ENCODE data around the gene PKP2.

The PKP2 gene

GRCh38 chr12:32777159-32777558, 119.4 kb downstream of the PKP2 start:
- H3K9me3 ChIP-seq (ENCODE audit: low read length), result no peaks in the 10 kb centered on the region
- no peaks in the 10 kb centered on the region for H3K27me3 ChIP-seq (ENCODE audit: insufficient read depth, low read length)
- H3K36me3 ChIP-seq (ENCODE audit: insufficient read depth, low read length), result no peaks in the 10 kb centered on the region
- H3K4me3 ChIP-seq (ENCODE audit: low read length), result no peak overlapping the region
- no peak overlapping the region for H2AFZ ChIP-seq (ENCODE audit: low read depth, low read length)
- no peaks in the 10 kb centered on the region for H3K4me1 ChIP-seq (ENCODE audit: insufficient read depth, low read length)

GRCh38 chr12:32776258-32776657, 120.3 kb downstream of the PKP2 start:
- H3K4me1 ChIP-seq (ENCODE audit: insufficient read depth, low read length), result no peaks in the 10 kb centered on the region
- H3K9me3 ChIP-seq (ENCODE audit: low read length), result no peaks in the 10 kb centered on the region
- no peak overlapping the region for H3K4me3 ChIP-seq (ENCODE audit: low read length)
- no peaks in the 10 kb centered on the region for H3K36me3 ChIP-seq (ENCODE audit: insufficient read depth, low read length)
- H2AFZ ChIP-seq (ENCODE audit: low read depth, low read length), result no peak overlapping the region
- H3K27me3 ChIP-seq (ENCODE audit: insufficient read depth, low read length), result no peaks in the 10 kb centered on the region

DNA sequence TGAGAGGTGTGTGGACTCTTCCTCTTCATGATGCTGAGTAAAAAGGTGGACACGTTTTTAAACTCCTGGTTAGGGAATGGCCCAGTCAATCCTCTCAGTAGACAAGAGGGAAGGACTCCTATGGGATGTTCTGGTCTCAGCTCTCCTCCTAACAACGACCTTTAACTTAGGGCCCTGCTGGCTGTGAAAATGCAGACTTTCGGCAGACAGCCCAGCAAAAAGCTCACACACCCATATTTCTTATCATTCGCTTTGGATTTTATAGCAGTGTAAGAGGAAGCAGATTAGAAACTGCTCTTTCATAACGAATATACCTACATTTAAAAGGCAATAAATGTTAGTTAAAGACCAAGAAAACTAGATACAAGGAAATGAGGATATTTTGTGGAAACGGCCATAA, 122.9 kb downstream of the PKP2 start:
- no peaks in the 10 kb centered on the region for H3K27me3 ChIP-seq (ENCODE audit: insufficient read depth, low read length)
- H3K4me3 ChIP-seq (ENCODE audit: low read length), result no peak overlapping the region
- H2AFZ ChIP-seq (ENCODE audit: low read depth, low read length), result no peak overlapping the region

GRCh38 chr12:32770141-32770540, 126.4 kb downstream of the PKP2 start:
- Histone ChIP-seq H2AFZ (ENCODE audit: low read depth, low read length) (no peak overlapping the region), H3K4me3 (ENCODE audit: low read length) (no peak overlapping the region), H3K36me3 (ENCODE audit: insufficient read depth, low read length) (no peaks in the 10 kb centered on the region), H3K9me3 (ENCODE audit: low read length) (no peaks in the 10 kb centered on the region), H3K27me3 (ENCODE audit: insufficient read depth, low read length) (no peaks in the 10 kb centered on the region), H3K4me1 (ENCODE audit: insufficient read depth, low read length) (no peaks in the 10 kb centered on the region)

More for the DNA sequence above, 122.9 kb downstream of the PKP2 start:
- Histone ChIP-seq H3K4me1 (ENCODE audit: insufficient read depth, low read length) (no peaks in the 10 kb centered on the region), H3K36me3 (ENCODE audit: insufficient read depth, low read length) (no peaks in the 10 kb centered on the region), H3K9me3 (ENCODE audit: low read length) (no peaks in the 10 kb centered on the region)

DNA sequence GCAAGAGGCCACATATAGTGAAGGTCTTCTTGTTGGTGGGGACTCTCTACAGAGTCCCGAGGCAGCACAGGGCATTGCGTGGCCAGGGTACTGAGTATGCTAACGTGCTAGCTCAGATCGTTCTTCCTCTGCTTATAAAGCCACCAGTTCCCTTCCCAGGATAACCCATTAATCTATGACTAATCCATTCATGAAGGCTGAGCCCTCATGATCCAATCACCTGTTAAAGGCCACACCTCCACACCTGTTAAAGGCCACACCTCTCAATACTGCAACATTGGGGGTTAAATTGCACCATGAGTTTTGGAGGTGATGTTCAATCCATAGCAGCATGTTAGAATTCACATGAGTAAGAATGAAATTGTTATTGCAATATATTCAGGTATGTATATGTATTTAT, 128.1 kb downstream of the PKP2 start:
- Histone ChIP-seq H3K4me1 (ENCODE audit: insufficient read depth, low read length) (no peaks in the 10 kb centered on the region), H3K4me3 (ENCODE audit: low read length) (no peak overlapping the region), H2AFZ (ENCODE audit: low read depth, low read length) (no peak overlapping the region), H3K9me3 (ENCODE audit: low read length) (no peaks in the 10 kb centered on the region), H3K27me3 (ENCODE audit: insufficient read depth, low read length) (no peaks in the 10 kb centered on the region), H3K36me3 (ENCODE audit: insufficient read depth, low read length) (no peaks in the 10 kb centered on the region)

DNA sequence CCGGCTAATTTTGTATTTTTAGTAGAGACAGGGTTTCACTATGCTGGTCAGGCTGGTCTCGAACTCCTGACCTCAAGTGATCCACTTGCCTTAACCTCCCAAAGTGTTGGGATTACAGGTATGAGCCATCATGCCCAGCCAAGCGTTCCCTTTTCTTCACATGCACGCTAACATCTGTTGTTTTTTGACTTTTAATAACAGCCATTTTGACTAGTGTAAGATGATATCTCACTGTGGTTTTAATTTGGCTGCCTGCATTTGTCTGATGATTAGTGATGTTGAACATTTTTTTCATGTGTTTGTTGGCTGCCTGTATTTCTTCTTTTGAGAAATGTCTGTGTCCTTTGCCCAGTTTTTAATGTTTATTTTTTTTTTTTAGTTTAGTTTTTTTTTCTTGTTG, 130.7 kb downstream of the PKP2 start:
- Histone ChIP-seq H3K36me3 (ENCODE audit: insufficient read depth, low read length) (no peaks in the 10 kb centered on the region), H3K4me1 (ENCODE audit: insufficient read depth, low read length) (no peaks in the 10 kb centered on the region), H2AFZ (ENCODE audit: low read depth, low read length) (no peak overlapping the region), H3K9me3 (ENCODE audit: low read length) (no peaks in the 10 kb centered on the region), H3K4me3 (ENCODE audit: low read length) (no peak overlapping the region), H3K27me3 (ENCODE audit: insufficient read depth, low read length) (peaks cover 9% of the 10 kb centered on the region)

GRCh38 chr12:32761716-32762115, 134.9 kb downstream of the PKP2 start:
- Histone ChIP-seq H3K27me3 (ENCODE audit: insufficient read depth, low read length) (peaks cover 13% of the 10 kb centered on the region), H3K9me3 (ENCODE audit: low read length) (no peaks in the 10 kb centered on the region), H3K4me3 (ENCODE audit: low read length) (no peak overlapping the region), H3K4me1 (ENCODE audit: insufficient read depth, low read length) (peaks cover 3% of the 10 kb centered on the region), H3K36me3 (ENCODE audit: insufficient read depth, low read length) (no peaks in the 10 kb centered on the region), H2AFZ (ENCODE audit: low read depth, low read length) (no peak overlapping the region)

- H3K36me3 ChIP-seq (ENCODE audit: insufficient read depth, low read length), result peaks cover 12% of the 10 kb centered on the region
These were observed 139.4 kb downstream of the PKP2 start for GRCh38 chr12:32757157-32757556.

GRCh38 chr12:32756476-32757066, 140.0 kb downstream of the PKP2 start:
- Histone ChIP-seq H3K36me3 (ENCODE audit: insufficient read depth, low read length) (peaks cover 18% of the 10 kb centered on the region), H3K4me1 (ENCODE audit: insufficient read depth, low read length) (peaks cover 26% of the 10 kb centered on the region), H2AFZ (ENCODE audit: low read depth, low read length) (peak overlapping the region; percentile 83), H3K27me3 (ENCODE audit: insufficient read depth, low read length) (peaks cover 8% of the 10 kb centered on the region), H3K9me3 (ENCODE audit: low read length) (no peaks in the 10 kb centered on the region), H3K4me3 (ENCODE audit: low read length) (peak overlapping the region; percentile 77)

More at GRCh38 chr12:32757157-32757556, 139.4 kb downstream of the PKP2 start:
- Histone ChIP-seq H3K9me3 (ENCODE audit: low read length) (no peaks in the 10 kb centered on the region), H3K27me3 (ENCODE audit: insufficient read depth, low read length) (peaks cover 13% of the 10 kb centered on the region), H2AFZ (ENCODE audit: low read depth, low read length) (peak overlapping the region; percentile 83), H3K4me1 (ENCODE audit: insufficient read depth, low read length) (peaks cover 26% of the 10 kb centered on the region), H3K4me3 (ENCODE audit: low read length) (no peak overlapping the region)

- Histone ChIP-seq H2AFZ (ENCODE audit: low read depth, low read length) (peak within 1 kb of the TSS; percentile 95), H3K27me3 (ENCODE audit: insufficient read depth, low read length) (peaks cover 4% of the 10 kb centered on the region), H3K4me1 (ENCODE audit: insufficient read depth, low read length) (peaks cover 26% of the 10 kb centered on the region), H3K36me3 (ENCODE audit: insufficient read depth, low read length) (peaks cover 20% of the 10 kb centered on the region), H3K9me3 (ENCODE audit: low read length) (no peaks in the 10 kb centered on the region), H3K4me3 (ENCODE audit: low read length) (peak within 1 kb of the TSS; percentile 77)
These were observed 140.7 kb downstream of the PKP2 start, which contains the start of gene YARS2 for GRCh38 chr12:32755654-32756475. YARS2 (minus strand) TSS chr12:32755897; CDS start chr12:32755874, 23 bp downstream.

GRCh38 chr12:32755051-32755653, 141.4 kb downstream of the PKP2 start:
- Histone ChIP-seq H2AFZ (ENCODE audit: low read depth, low read length) (peak overlapping the region; percentile 95), H3K4me1 (ENCODE audit: insufficient read depth, low read length) (peaks cover 26% of the 10 kb centered on the region), H3K4me3 (ENCODE audit: low read length) (peak overlapping the region; percentile 77), H3K36me3 (ENCODE audit: insufficient read depth, low read length) (peaks cover 20% of the 10 kb centered on the region), H3K9me3 (ENCODE audit: low read length) (no peaks in the 10 kb centered on the region), H3K27me3 (ENCODE audit: insufficient read depth, low read length) (peaks cover 3% of the 10 kb centered on the region)

- Histone ChIP-seq H3K9me3 (ENCODE audit: low read length) (no peaks in the 10 kb centered on the region), H3K4me3 (ENCODE audit: low read length) (peak overlapping the region; percentile 77), H3K27me3 (ENCODE audit: insufficient read depth, low read length) (no peaks in the 10 kb centered on the region), H3K36me3 (ENCODE audit: insufficient read depth, low read length) (peaks cover 28% of the 10 kb centered on the region), H2AFZ (ENCODE audit: low read depth, low read length) (no peak overlapping the region), H3K4me1 (ENCODE audit: insufficient read depth, low read length) (peaks cover 26% of the 10 kb centered on the region)
These were observed 142.5 kb downstream of the PKP2 start for GRCh38 chr12:32754111-32754510.

- no peaks in the 10 kb centered on the region for H3K9me3 ChIP-seq (ENCODE audit: low read length)
- H3K27me3 ChIP-seq (ENCODE audit: insufficient read depth, low read length), result no peaks in the 10 kb centered on the region
- H3K4me1 ChIP-seq (ENCODE audit: insufficient read depth, low read length), result peaks cover 26% of the 10 kb centered on the region
- H2AFZ ChIP-seq (ENCODE audit: low read depth, low read length), result no peak overlapping the region
- peaks cover 33% of the 10 kb centered on the region for H3K36me3 ChIP-seq (ENCODE audit: insufficient read depth, low read length)
- H3K4me3 ChIP-seq (ENCODE audit: low read length), result peak overlapping the region; percentile 77
These were observed 143.0 kb downstream of the PKP2 start for GRCh38 chr12:32753605-32754004.

All from neuron (in vitro differentiated cells).